Ovary (tissue), 3 donors: Measurements from ENCODE around the gene KCNV2.

ENCODE experiments used
- EP300 ChIP-seq: sonication (generic); formaldehyde crosslinking; IDR thresholded peaks from one replicate; pipeline ENCODE4 v1.6.1; 2017; ENCODE audit warnings: antibody characterized with exemption
- POLR2A ChIP-seq: fragments of 450-650 bp; IDR thresholded peaks from one replicate; pipeline ENCODE4 v1.6.1; 2017; ENCODE audit warnings: antibody characterized with exemption, mild to moderate bottlenecking, moderate library complexity
- TF ChIP-seq, protein P1 (sequence below), 3 donors: fragments of 450-650 bp in 2 of 3; fragments of 200-600 bp in 1 of 3; IDR thresholded peaks; one replicate each; pipeline versions ENCODE4 v1.5.1 to v1.8.0; 2016 to 2022; ENCODE audit warnings: antibody characterized with exemption in 3 of 3, mild to moderate bottlenecking in 1 of 3
- donor health status: DM: no; HTN: no; CAD: no.

DNA sequence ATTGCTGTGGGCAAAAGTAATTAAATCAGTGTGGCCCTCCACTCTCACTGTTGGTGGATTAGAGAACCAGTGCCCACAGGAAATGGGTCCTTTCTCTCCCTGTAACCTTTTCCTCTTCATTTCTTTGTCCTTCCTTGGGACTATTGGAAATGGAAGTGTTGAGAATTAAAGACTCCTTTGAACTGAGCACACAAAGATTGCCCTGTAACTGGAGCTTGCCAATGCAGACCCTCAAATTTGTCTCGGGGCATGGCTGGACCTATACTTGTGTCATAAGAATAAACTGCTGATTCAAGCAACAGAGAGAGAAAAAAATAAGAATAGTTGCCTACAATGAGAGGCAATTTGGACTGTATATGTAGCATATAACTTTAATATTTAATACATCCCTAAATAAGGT is 13.7 kb downstream of the KCNV2 start:
- TF ChIP-seq, protein P1, sequence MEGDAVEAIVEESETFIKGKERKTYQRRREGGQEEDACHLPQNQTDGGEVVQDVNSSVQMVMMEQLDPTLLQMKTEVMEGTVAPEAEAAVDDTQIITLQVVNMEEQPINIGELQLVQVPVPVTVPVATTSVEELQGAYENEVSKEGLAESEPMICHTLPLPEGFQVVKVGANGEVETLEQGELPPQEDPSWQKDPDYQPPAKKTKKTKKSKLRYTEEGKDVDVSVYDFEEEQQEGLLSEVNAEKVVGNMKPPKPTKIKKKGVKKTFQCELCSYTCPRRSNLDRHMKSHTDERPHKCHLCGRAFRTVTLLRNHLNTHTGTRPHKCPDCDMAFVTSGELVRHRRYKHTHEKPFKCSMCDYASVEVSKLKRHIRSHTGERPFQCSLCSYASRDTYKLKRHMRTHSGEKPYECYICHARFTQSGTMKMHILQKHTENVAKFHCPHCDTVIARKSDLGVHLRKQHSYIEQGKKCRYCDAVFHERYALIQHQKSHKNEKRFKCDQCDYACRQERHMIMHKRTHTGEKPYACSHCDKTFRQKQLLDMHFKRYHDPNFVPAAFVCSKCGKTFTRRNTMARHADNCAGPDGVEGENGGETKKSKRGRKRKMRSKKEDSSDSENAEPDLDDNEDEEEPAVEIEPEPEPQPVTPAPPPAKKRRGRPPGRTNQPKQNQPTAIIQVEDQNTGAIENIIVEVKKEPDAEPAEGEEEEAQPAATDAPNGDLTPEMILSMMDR (IDR thresholded peaks at IDR 0.05), result no peak
- TF ChIP-seq EP300 (no peak), POLR2A (no peak)
